H1 (cell line): ENCODE results near the gene AXIN2. TPM values are rescaled to one million over a fixed set of nuclear protein-coding genes. Genes with fewer than 3 reads are reported as not detected.

Experiments
- CBX8 ChIP-seq: fragments of 300-800, 300-1000 bp; sonication (generic); IDR thresholded peaks from 2 replicates; pipeline ENCODE4 v1.7.1; 2016; ENCODE audit warnings: low read depth, low read length, borderline replicate concordance
- CHD7 ChIP-seq: fragments of 300-600 bp; sonication (generic); IDR thresholded peaks from 2 replicates; pipeline ENCODE4 v1.7.1; 2012; ENCODE audit warnings: low read length, moderate library complexity, mild to moderate bottlenecking, inconsistent platforms; ENCODE audit not compliant: insufficient replicate concordance
- TAF7 ChIP-seq: optimal IDR thresholded peaks from 2 replicates; pipeline ENCODE3; 2011; ENCODE audit warnings: low read depth, mild to moderate bottlenecking, inconsistent platforms, low read length, moderate library complexity, borderline replicate concordance
- polyA plus RNA-seq, 7 experiments: library from polyadenylated mRNA; depleted of rRNA in 3 of 7; stranded (reverse) in 5 of 7; unstranded in 2 of 7; fragments of >200 nt in 5 of 7; fragments of 200-250 nt in 2 of 7; gene quantifications; 1 replicate in 5 of 7; 2 replicates in 1 of 7; 4 replicates in 1 of 7; pipeline versions ENCODE4 v1.2.1 to v1.2.3, GENCODE V29; 2011 to 2013; ENCODE audit warnings: missing spikeins in 2 of 7, mixed read lengths in 2 of 7
- total RNA-seq: library from RNA; stranded (reverse); fragmentation: NEBNext Ultra II Directional; extraction: Animal tissue kit (Norgen Biotek cat#: 25700); gene quantifications from 2 replicates; pipeline ENCODE4 v1.2.1, GENCODE V29; 2021
- TF ChIP-seq, protein P1 (sequence below): IDR thresholded peaks from 2 replicates; pipeline ENCODE4 v1.6.1; 2012; ENCODE audit warnings: low read length, inconsistent platforms

Gene AXIN2
- total and polyA plus RNA-seq, 2 of the 8 experiments (the other 6 are each of a cell fraction or from before 2014, with no cell fraction given): 17.7 to 33.4 TPM

- no peak for TF ChIP-seq CHD7
- TF ChIP-seq CBX8: no peak
- no peak for TF ChIP-seq TAF7
- TF ChIP-seq, protein P1, sequence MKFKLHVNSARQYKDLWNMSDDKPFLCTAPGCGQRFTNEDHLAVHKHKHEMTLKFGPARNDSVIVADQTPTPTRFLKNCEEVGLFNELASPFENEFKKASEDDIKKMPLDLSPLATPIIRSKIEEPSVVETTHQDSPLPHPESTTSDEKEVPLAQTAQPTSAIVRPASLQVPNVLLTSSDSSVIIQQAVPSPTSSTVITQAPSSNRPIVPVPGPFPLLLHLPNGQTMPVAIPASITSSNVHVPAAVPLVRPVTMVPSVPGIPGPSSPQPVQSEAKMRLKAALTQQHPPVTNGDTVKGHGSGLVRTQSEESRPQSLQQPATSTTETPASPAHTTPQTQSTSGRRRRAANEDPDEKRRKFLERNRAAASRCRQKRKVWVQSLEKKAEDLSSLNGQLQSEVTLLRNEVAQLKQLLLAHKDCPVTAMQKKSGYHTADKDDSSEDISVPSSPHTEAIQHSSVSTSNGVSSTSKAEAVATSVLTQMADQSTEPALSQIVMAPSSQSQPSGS: no peak
These were observed 5.2 kb downstream of the AXIN2 start (continued) for GRCh38 chr17:65556014-65556909.
